ENCODE data around the gene DDX56.
"Not testable (repeated sequence)": the region's sequence is repeated elsewhere in the genome, so short reads cannot be mapped to it uniquely, and the experiment has no call there.

Gene DDX56

GRCh38 chr7:44573464-44574286, at the start of gene DDX56:
TSS of gene DDX56 (minus strand) at chr7:44573908. CDS start at chr7:44573895, 13 bp downstream.
- DNase-seq: peak; percentile 98

- peak; percentile 86 for DNase-seq
Measured at GRCh38 chr7:44622342-44623151, 48.8 kb upstream of the DDX56 start.

GRCh38 chr7:44621750-44622103, 48.0 kb upstream of the DDX56 start:
- no peak for DNase-seq

- DNase-seq: peak; percentile 91
Measured at GRCh38 chr7:44621034-44621749, 47.5 kb upstream of the DDX56 start.

GRCh38 chr7:44618753-44619152, 45.0 kb upstream of the DDX56 start:
- DNase-seq: no peak

GRCh38 chr7:44618045-44618444, 44.3 kb upstream of the DDX56 start:
- no peak for DNase-seq

- peak; percentile 86 for DNase-seq
Measured at GRCh38 chr7:44617225-44617890, 43.6 kb upstream of the DDX56 start.

GRCh38 chr7:44616545-44616944, 42.8 kb upstream of the DDX56 start:
- no peak for DNase-seq

GRCh38 chr7:44615793-44616192, 42.1 kb upstream of the DDX56 start:
- DNase-seq: no peak

GRCh38 chr7:44615149-44615611, 41.5 kb upstream of the DDX56 start:
- DNase-seq: peak; percentile 88

- DNase-seq: no peak
Measured at GRCh38 chr7:44609829-44610228, 36.1 kb upstream of the DDX56 start.

- no peak for DNase-seq
Measured at GRCh38 chr7:44608916-44609648, 35.4 kb upstream of the DDX56 start.

- DNase-seq: no peak
Measured at GRCh38 chr7:44607141-44608068, 33.7 kb upstream of the DDX56 start.

GRCh38 chr7:44606341-44607140, 32.8 kb upstream of the DDX56 start, which contains the start of gene OGDH:
TSS of gene OGDH (plus strand) at chr7:44606627. CDS start at chr7:44624344, 17,717 bp downstream.
- DNase-seq: peak; percentile 100

GRCh38 chr7:44604941-44605340, 31.2 kb upstream of the DDX56 start:
- no peak for DNase-seq

- no peak for DNase-seq
Measured at GRCh38 chr7:44603193-44603592, 29.5 kb upstream of the DDX56 start.

- no peak for DNase-seq
Measured at GRCh38 chr7:44602576-44602910, 28.8 kb upstream of the DDX56 start.

GRCh38 chr7:44599222-44599621, 25.5 kb upstream of the DDX56 start:
- DNase-seq: no peak

- DNase-seq: not testable (repeated sequence)
Measured at GRCh38 chr7:44597181-44597580, 23.5 kb upstream of the DDX56 start.

Data from suppressor macrophage treated with lipopolysaccharide for 4 hours (primary cell).